MCF 10A (cell line): ENCODE data around the gene ZFP64. TPM values are rescaled to one million over a fixed set of nuclear protein-coding genes. Genes with fewer than 3 reads are reported as not detected.
"Not testable (repeated sequence)": the region's sequence is repeated elsewhere in the genome, so short reads cannot be mapped to it uniquely, and the experiment has no call there.

Source experiments
- BruUV-seq: library from RNA; stranded (reverse); fragments of 400-500 nt; replicated peaks from 2 replicates; lab custom pipeline; 2021; lab: Mats Ljungman, UMichigan
- CTCF ChIA-PET: fragments of 300-600 bp; sonication (Branson Sonifier 250); formaldehyde crosslinking; extraction: SDS; loops from one replicate; lab custom pipeline; 2021; ENCODE audit warnings: antibody characterized with exemption, inconsistent platforms; lab: Yijun Ruan, JAX
- POLR2A ChIA-PET: fragments of 300-600, 350-650 bp; sonication (Branson Sonifier 250); formaldehyde crosslinking; extraction: SDS; loops from one replicate; lab custom pipeline; 2020; ENCODE audit warnings: antibody characterized with exemption, inconsistent platforms; lab: Yijun Ruan, JAX
- DNase-seq: peaks from one replicate; pipeline ENCODE4 v3.0.0-alpha.2; 2018; ENCODE audit not compliant: unreplicated experiment
- H3K27ac Mint-ChIP-seq: one replicate; pipeline ENCODE4 v1.8.0; 2022; ENCODE audit warnings: mild to moderate bottlenecking, low read depth, mixed read lengths; ENCODE audit not compliant: unreplicated experiment
- H3K27me3 Mint-ChIP-seq: one replicate; pipeline ENCODE4 v1.8.0; 2022; ENCODE audit warnings: mixed read lengths; ENCODE audit not compliant: insufficient read depth, unreplicated experiment
- H3K36me3 Mint-ChIP-seq: one replicate; pipeline ENCODE4 v1.8.0; 2022; ENCODE audit warnings: mild to moderate bottlenecking, moderate library complexity, mixed read lengths; ENCODE audit not compliant: insufficient read depth, unreplicated experiment
- H3K4me1 Mint-ChIP-seq: one replicate; pipeline ENCODE4 v1.8.0; 2022; ENCODE audit warnings: mixed read lengths; ENCODE audit not compliant: insufficient read depth, unreplicated experiment
- H3K4me3 Mint-ChIP-seq: one replicate; pipeline ENCODE4 v1.8.0; 2022; ENCODE audit warnings: mild to moderate bottlenecking, moderate library complexity, mixed read lengths; ENCODE audit not compliant: unreplicated experiment
- H3K9me3 Mint-ChIP-seq: one replicate; pipeline ENCODE4 v1.8.0; 2022; ENCODE audit warnings: mixed read lengths; ENCODE audit not compliant: unreplicated experiment
- CTCF ChIP-seq: fragments of 200-600 bp; IDR thresholded peaks from one replicate; pipeline ENCODE4 v1.8.0; 2022; ENCODE audit warnings: antibody characterized with exemption, mild to moderate bottlenecking; ENCODE audit not compliant: unreplicated experiment
- intact Hi-C: fragments of 100-400 bp; cut with micrococcal nuclease; formaldehyde crosslinking; loops from 2 replicates; pipeline ENCODE4 v1.14.1; 2022
- total RNA-seq: library from RNA; stranded (reverse); gene quantifications from 2 replicates; pipeline ENCODE4 v1.2.3, GENCODE V29; 2022

Gene ZFP64
- total RNA-seq, 1 experiment from 2014 or later: 13.0 TPM

GRCh38 chr20:52143277-52143676 lies 48.3 kb downstream of the ZFP64 start:
- TF ChIP-seq CTCF: no peak
- H3K36me3 Mint-ChIP-seq: peaks cover 5% of the 10 kb centered on the region
- H3K4me3 Mint-ChIP-seq: no peak overlapping the region
- POLR2A ChIA-PET: no interaction called here
- peaks cover 6% of the 10 kb centered on the region for H3K9me3 Mint-ChIP-seq
- H3K27me3 Mint-ChIP-seq: no peaks in the 10 kb centered on the region
- BruUV-seq: no TSS peak
- no peak overlapping the region for H3K27ac Mint-ChIP-seq
- CTCF ChIA-PET: interaction anchor here (0.6 to 8.3 kb wide), 7 partner anchors 9 to 1788 kb away, joined by 3 to 86 read pairs (median 4); no protein-coding TSS in a partner anchor
- intact Hi-C loops: no loop called here
- H3K4me1 Mint-ChIP-seq: no peaks in the 10 kb centered on the region
- DNase-seq: no peak

GRCh38 chr20:52142757-52143156 lies 48.8 kb downstream of the ZFP64 start:
- BruUV-seq: no TSS peak
- intact Hi-C loops: no loop called here
- CTCF ChIA-PET: interaction anchor here (0.6 to 8.3 kb wide), 6 partner anchors 7 to 1405 kb away, joined by 3 to 86 read pairs (median 4); no protein-coding TSS in a partner anchor

GRCh38 chr20:52139986-52140385 lies 51.6 kb downstream of the ZFP64 start:
- no peak overlapping the region for H3K27ac Mint-ChIP-seq
- H3K9me3 Mint-ChIP-seq: peaks cover 6% of the 10 kb centered on the region
- TF ChIP-seq CTCF: no peak
- no TSS peak for BruUV-seq
- no peaks in the 10 kb centered on the region for H3K36me3 Mint-ChIP-seq
- ChIA-PET CTCF (interaction anchor here (0.8 to 2.7 kb wide), 4 partner anchors 10 to 24 kb away, joined by 4 to 21 read pairs (median 9); no protein-coding TSS in a partner anchor), POLR2A (interaction anchor here (1.1 kb wide), 1 partner anchor 15 kb away, joined by 4 read pairs; no protein-coding TSS in a partner anchor)
- no peaks in the 10 kb centered on the region for H3K27me3 Mint-ChIP-seq
- H3K4me3 Mint-ChIP-seq: no peak overlapping the region
- no peak for DNase-seq
- intact Hi-C loops: no loop called here
- no peaks in the 10 kb centered on the region for H3K4me1 Mint-ChIP-seq

More at GRCh38 chr20:52142757-52143156, 48.8 kb downstream of the ZFP64 start:
- Mint-ChIP-seq H3K27me3 (no peaks in the 10 kb centered on the region), H3K27ac (no peak overlapping the region), H3K4me3 (no peak overlapping the region), H3K36me3 (peaks cover 2% of the 10 kb centered on the region), H3K4me1 (no peaks in the 10 kb centered on the region), H3K9me3 (peaks cover 6% of the 10 kb centered on the region)
- DNase-seq: no peak
- POLR2A ChIA-PET: no interaction called here
- TF ChIP-seq CTCF: no peak

- no peak overlapping the region for H3K27ac Mint-ChIP-seq
- no peaks in the 10 kb centered on the region for H3K36me3 Mint-ChIP-seq
- BruUV-seq: no TSS peak
- H3K4me3 Mint-ChIP-seq: no peak overlapping the region
- ChIA-PET CTCF (interaction anchor here (0.9 to 1.8 kb wide), 3 partner anchors 9 to 12 kb away, joined by 5 to 12 read pairs (median 10); no protein-coding TSS in a partner anchor), POLR2A (no interaction called here)
- no peaks in the 10 kb centered on the region for H3K4me1 Mint-ChIP-seq
- H3K9me3 Mint-ChIP-seq: peaks cover 6% of the 10 kb centered on the region
- TF ChIP-seq CTCF: no peak
- no peaks in the 10 kb centered on the region for H3K27me3 Mint-ChIP-seq
- no peak for DNase-seq
- intact Hi-C loops: no loop called here
Measured at GRCh38 chr20:52137850-52138249, 53.7 kb downstream of the ZFP64 start.

- BruUV-seq, H3K36me3 Mint-ChIP-seq, H3K27me3 Mint-ChIP-seq, POLR2A ChIA-PET, H3K4me3 Mint-ChIP-seq, intact Hi-C loops, H3K27ac Mint-ChIP-seq, H3K9me3 Mint-ChIP-seq, H3K4me1 Mint-ChIP-seq, DNase-seq: not testable (repeated sequence)
- CTCF ChIA-PET: interaction anchor here (0.5 to 1.3 kb wide), 5 partner anchors 10 to 1147 kb away, joined by 3 to 5 read pairs (median 3); no protein-coding TSS in a partner anchor
Measured at GRCh38 chr20:52133714-52134113, 57.9 kb downstream of the ZFP64 start.
